Spleen (tissue), 7 donors: ENCODE measurements around the gene GLT8D1.

Source experiments
- POLR2A ChIP-seq, 3 donors: fragments of 450-650 bp; IDR thresholded peaks; one replicate each; pipeline ENCODE4 v1.5.1; 2017; ENCODE audit warnings: antibody characterized with exemption in 3 of 3, mild to moderate bottlenecking in 1 of 3
- POLR2AphosphoS5 ChIP-seq, 3 donors: sonication (generic); formaldehyde crosslinking; IDR thresholded peaks; one replicate each; pipeline ENCODE4 v1.5.1; 2017; ENCODE audit warnings: antibody characterized with exemption in 3 of 3
- TF ChIP-seq, protein P1 (sequence below), 11 experiments: fragments of 200-600 bp in 7 of 11; fragments of 450-650 bp in 4 of 11; sonication (generic) in 4 of 11; IDR thresholded peaks in 8 of 11; conservative IDR thresholded peaks in 3 of 11; 1 replicate in 7 of 11; 2 replicates in 4 of 11; pipeline versions ENCODE4 v1.4.0 to v1.8.0; 2016 to 2021; ENCODE audit warnings: antibody characterized with exemption in 11 of 11, inconsistent platforms in 4 of 11, mild to moderate bottlenecking in 1 of 11
- donor health status: DM: no; HTN: no; CAD: no; lungs with moderate emphysema.
- donor health status: DM: no; HTN: no; CAD: no.
- donor health status: DM: no; HTN: no; CAD: no.

DNA sequence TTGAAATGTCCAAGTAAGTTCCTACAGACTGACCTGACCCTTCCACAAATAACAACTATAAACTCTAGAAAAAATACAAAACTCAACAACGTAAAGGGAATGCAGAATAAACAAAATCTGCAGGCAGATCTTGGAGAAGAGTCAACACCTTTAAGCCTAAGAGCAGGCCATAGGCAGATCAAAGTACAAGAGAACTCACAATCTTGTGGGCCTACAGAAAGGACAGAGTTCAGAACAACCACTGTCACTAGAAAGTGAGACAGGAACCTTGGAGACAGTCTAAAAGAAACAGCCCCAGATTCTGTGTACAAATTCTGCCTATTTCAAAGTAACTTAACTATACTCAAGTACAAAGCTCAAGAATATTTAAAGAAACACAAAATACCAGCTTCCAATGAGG, 34.1 kb upstream of the GLT8D1 start:
- TF ChIP-seq, protein P1, sequence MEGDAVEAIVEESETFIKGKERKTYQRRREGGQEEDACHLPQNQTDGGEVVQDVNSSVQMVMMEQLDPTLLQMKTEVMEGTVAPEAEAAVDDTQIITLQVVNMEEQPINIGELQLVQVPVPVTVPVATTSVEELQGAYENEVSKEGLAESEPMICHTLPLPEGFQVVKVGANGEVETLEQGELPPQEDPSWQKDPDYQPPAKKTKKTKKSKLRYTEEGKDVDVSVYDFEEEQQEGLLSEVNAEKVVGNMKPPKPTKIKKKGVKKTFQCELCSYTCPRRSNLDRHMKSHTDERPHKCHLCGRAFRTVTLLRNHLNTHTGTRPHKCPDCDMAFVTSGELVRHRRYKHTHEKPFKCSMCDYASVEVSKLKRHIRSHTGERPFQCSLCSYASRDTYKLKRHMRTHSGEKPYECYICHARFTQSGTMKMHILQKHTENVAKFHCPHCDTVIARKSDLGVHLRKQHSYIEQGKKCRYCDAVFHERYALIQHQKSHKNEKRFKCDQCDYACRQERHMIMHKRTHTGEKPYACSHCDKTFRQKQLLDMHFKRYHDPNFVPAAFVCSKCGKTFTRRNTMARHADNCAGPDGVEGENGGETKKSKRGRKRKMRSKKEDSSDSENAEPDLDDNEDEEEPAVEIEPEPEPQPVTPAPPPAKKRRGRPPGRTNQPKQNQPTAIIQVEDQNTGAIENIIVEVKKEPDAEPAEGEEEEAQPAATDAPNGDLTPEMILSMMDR (IDR thresholded peaks at IDR 0.05 in 8 of 11, conservative IDR thresholded peaks at IDR 0.05 in 3 of 11), result no peak
- TF ChIP-seq POLR2AphosphoS5 (IDR thresholded peaks at IDR 0.05) (no peak), POLR2A (IDR thresholded peaks at IDR 0.05) (no peak)
